Measurements from ENCODE around the gene ITPR3. TPM values are rescaled to one million over a fixed set of nuclear protein-coding genes. Genes with fewer than 3 reads are reported as not detected.

ITPR3 gene
- polyA plus RNA-seq, 1 of the 3 experiments (the other 2 are of a cell fraction) = 8.1 TPM

DNA sequence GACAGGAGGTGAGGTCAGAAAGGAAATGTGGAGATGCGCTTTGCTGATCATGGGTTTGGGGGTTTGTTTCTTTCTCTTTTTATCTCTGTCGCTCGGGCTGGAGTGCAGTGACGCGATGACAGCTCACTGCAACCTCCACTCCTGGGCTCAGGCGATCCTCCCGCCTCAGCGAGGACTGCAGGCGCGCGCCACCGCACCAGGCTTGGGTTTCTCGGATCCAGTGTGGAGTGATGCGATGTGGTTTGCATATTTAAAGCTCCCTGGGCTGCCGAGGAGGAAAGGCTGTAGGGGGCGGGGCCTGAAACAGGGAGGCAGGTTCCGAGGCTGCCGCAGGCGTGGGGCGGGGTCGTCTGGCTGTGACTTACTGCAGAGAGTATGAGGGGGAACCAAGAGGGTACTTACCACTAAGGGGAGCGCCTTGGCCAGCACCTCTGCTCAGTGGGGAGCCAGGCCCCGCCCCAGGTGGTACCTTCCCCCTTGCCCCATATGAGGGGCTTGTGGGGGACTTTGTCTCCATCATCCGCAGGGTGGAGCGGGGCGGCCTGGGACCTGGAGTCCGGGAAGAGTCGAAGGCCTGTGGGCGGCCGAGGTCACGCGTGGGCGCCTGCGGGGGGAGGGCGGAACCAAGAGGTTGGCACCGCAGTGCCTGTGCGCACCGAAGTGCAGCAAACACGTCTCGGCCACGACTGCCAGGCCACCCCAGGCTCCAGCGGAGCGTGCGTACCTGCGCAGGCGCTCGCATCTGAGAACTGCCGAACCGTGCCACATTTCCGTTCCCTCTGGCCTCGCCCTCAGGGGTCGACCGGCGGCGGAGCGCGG is 28.3 kb upstream of the ITPR3 start:
- Histone ChIP-seq H3F3A (replicated peaks; ENCODE audit: insufficient read depth) (no peaks in the 10 kb centered on the region), H3K36me3 (replicated peaks in 1 of 2; ENCODE audit: control insufficient read depth in 1 of 2, insufficient read depth in 2 of 2, low read length in 1 of 2) (no peaks in the 10 kb centered on the region), H3K4me2 (no peak overlapping the region), H2AFZ (ENCODE audit: low read depth) (no peak overlapping the region), H3K9ac (no peak overlapping the region), H3K27me3 (ENCODE audit: insufficient read depth) (no peaks in the 10 kb centered on the region), H4K20me1 (ENCODE audit: insufficient read depth) (no peaks in the 10 kb centered on the region), H3K4me3 (ENCODE audit: low read depth in 2 of 2, low read length in 1 of 2) (no peak overlapping the region), H3K27ac (ENCODE audit: low read depth in 2 of 2, low read length in 1 of 2) (no peak overlapping the region), H3K79me2 (ENCODE audit: insufficient read depth) (no peaks in the 10 kb centered on the region), H3K4me1 (ENCODE audit: control insufficient read depth in 1 of 2, insufficient read depth in 2 of 2, low read depth in 1 of 2, low read length in 1 of 2) (peaks cover 11 to 16% of the 10 kb centered on the region in 2 experiments; a peak in 3 of 4 replicates), H3K9me2 (no peaks in the 10 kb centered on the region), H3K9me3 (no peaks in the 10 kb centered on the region)
- DNase-seq = no peak
- ChIA-PET POLR2A (no interaction called here), CTCF (interaction anchor here (1.0 to 1.7 kb wide), 4 partner anchors 19 to 115 kb away, joined by 3 to 5 read pairs (median 4); no protein-coding TSS in a partner anchor)
- TF ChIP-seq ZBTB33 (IDR thresholded peaks at IDR 0.05; ENCODE audit: borderline replicate concordance, low read depth) (no peak), RFX5 (IDR thresholded peaks at IDR 0.05; ENCODE audit: low read length) (no peak), ELF1 (IDR thresholded peaks at IDR 0.05) (no peak), MAX (IDR thresholded peaks at IDR 0.05; ENCODE audit: low read depth) (no peak), NRF1 (IDR thresholded peaks at IDR 0.05; ENCODE audit: low read depth, low read length) (no peak), SIN3A (IDR thresholded peaks at IDR 0.05; ENCODE audit: borderline replicate concordance, low read depth, low read length) (no peak), TAF1 (IDR thresholded peaks at IDR 0.05; ENCODE audit: borderline replicate concordance, low read depth, low read length) (no peak), CHD2 (IDR thresholded peaks at IDR 0.05; ENCODE audit: low read length, partially characterized antibody) (no peak), EZH2phosphoT487 (IDR thresholded peaks at IDR 0.05; ENCODE audit: borderline replicate concordance, low read depth) (no peak)
- TF ChIP-seq, protein P1, sequence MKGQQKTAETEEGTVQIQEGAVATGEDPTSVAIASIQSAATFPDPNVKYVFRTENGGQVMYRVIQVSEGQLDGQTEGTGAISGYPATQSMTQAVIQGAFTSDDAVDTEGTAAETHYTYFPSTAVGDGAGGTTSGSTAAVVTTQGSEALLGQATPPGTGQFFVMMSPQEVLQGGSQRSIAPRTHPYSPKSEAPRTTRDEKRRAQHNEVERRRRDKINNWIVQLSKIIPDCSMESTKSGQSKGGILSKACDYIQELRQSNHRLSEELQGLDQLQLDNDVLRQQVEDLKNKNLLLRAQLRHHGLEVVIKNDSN (IDR thresholded peaks at IDR 0.05; ENCODE audit: borderline replicate concordance, low read depth) = no peak
- WGBS (ENCODE audit: low lambda C conversion rate) = 94% methylated on average over 49 of the region's 57 CpGs

- CTCF ChIA-PET = interaction anchor here (1.3 to 1.6 kb wide), 3 partner anchors 18 to 434 kb away, joined by 3 to 5 read pairs (median 4); no protein-coding TSS in a partner anchor
- 98% methylated on average over 4 of the region's 4 CpGs for WGBS (ENCODE audit: low lambda C conversion rate)
- H3K9me2 ChIP-seq = no peaks in the 10 kb centered on the region
- no peak overlapping the region for H3K27ac ChIP-seq (ENCODE audit: low read depth in 2 of 2, low read length in 1 of 2)
- H2AFZ ChIP-seq (ENCODE audit: low read depth) = no peak overlapping the region
- no peaks in the 10 kb centered on the region for H3K27me3 ChIP-seq (ENCODE audit: insufficient read depth)
- TF ChIP-seq ELF1 (IDR thresholded peaks at IDR 0.05) (no peak), RCOR1 (IDR thresholded peaks at IDR 0.05; ENCODE audit: low read length) (no peak), MAX (IDR thresholded peaks at IDR 0.05; ENCODE audit: low read depth) (no peak), GATA2 (CRISPR knock-in tag; IDR thresholded peaks at IDR 0.05) (no peak), SMC3 (IDR thresholded peaks at IDR 0.05; ENCODE audit: low read depth, low read length) (no peak), JUND (IDR thresholded peaks at IDR 0.05) (no peak)
- TF ChIP-seq, protein P1 (IDR thresholded peaks at IDR 0.05; ENCODE audit: borderline replicate concordance, low read depth) = no peak
- no peak overlapping the region for H3K4me3 ChIP-seq (ENCODE audit: low read depth in 2 of 2, low read length in 1 of 2)
- peaks cover 11 to 19% of the 10 kb centered on the region in 2 experiments; a peak in 3 of 4 replicates for H3K4me1 ChIP-seq (ENCODE audit: control insufficient read depth in 1 of 2, insufficient read depth in 2 of 2, low read depth in 1 of 2, low read length in 1 of 2)
- no peaks in the 10 kb centered on the region for H3F3A ChIP-seq (replicated peaks; ENCODE audit: insufficient read depth)
- no peak overlapping the region for H3K4me2 ChIP-seq
- no peak for DNase-seq
- no peaks in the 10 kb centered on the region for H4K20me1 ChIP-seq (ENCODE audit: insufficient read depth)
- H3K9me3 ChIP-seq = no peaks in the 10 kb centered on the region
- POLR2A ChIA-PET = no interaction called here
- no peaks in the 10 kb centered on the region for H3K36me3 ChIP-seq (replicated peaks in 1 of 2; ENCODE audit: control insufficient read depth in 1 of 2, insufficient read depth in 2 of 2, low read length in 1 of 2)
- no peaks in the 10 kb centered on the region for H3K79me2 ChIP-seq (ENCODE audit: insufficient read depth)
- no peak overlapping the region for H3K9ac ChIP-seq
Observed at GRCh38 chr6:33593414-33593727, 27.8 kb upstream of the ITPR3 start.
